Neural cell (in vitro differentiated cells): ENCODE results near the gene AGBL4.

ENCODE experiments used
- EP300 ChIP-seq: fragments of 450-650 bp; conservative IDR thresholded peaks from 2 replicates; pipeline ENCODE4 v1.6.1; 2014; ENCODE audit warnings: antibody characterized with exemption, mild to moderate bottlenecking, moderate library complexity; ENCODE audit not compliant: poor library complexity, severe bottlenecking
- EZH2 ChIP-seq: fragments of 200-600, 300-800 bp; shearing (Covaris generic), sonication (generic); IDR thresholded peaks from 2 replicates; pipeline ENCODE4 v1.6.1; 2014; ENCODE audit warnings: antibody characterized with exemption, low read length, borderline replicate concordance, mild to moderate bottlenecking; ENCODE audit not compliant: insufficient read depth, poor library complexity, severe bottlenecking
- MXI1 ChIP-seq: fragments of 450-650 bp; conservative IDR thresholded peaks from 2 replicates; pipeline ENCODE4 v1.6.1; 2014; ENCODE audit warnings: antibody characterized with exemption, mild to moderate bottlenecking; ENCODE audit not compliant: poor library complexity, severe bottlenecking
- POLR2AphosphoS5 ChIP-seq: IDR thresholded peaks from 2 replicates; pipeline ENCODE4 v1.6.1; 2012
- RAD21 ChIP-seq: fragments of 450-650 bp; conservative IDR thresholded peaks from 2 replicates; pipeline ENCODE4 v1.6.1; 2014; ENCODE audit warnings: antibody characterized with exemption, mild to moderate bottlenecking, moderate library complexity
- SMC3 ChIP-seq: fragments of 450-650 bp; conservative IDR thresholded peaks from 2 replicates; pipeline ENCODE4 v1.6.1; 2014; ENCODE audit warnings: antibody characterized with exemption, mild to moderate bottlenecking, moderate library complexity; ENCODE audit not compliant: poor library complexity
- TAF1 ChIP-seq: IDR thresholded peaks from 2 replicates; pipeline ENCODE4 v1.6.1; 2012; ENCODE audit warnings: low read depth
- TF ChIP-seq, protein P1 (sequence below): fragments of 450-650 bp; IDR thresholded peaks from 2 replicates; pipeline ENCODE4 v1.5.1; 2014; ENCODE audit warnings: antibody characterized with exemption, mild to moderate bottlenecking, moderate library complexity; ENCODE audit not compliant: poor library complexity, severe bottlenecking
- TF ChIP-seq, protein P2 (sequence below): IDR thresholded peaks from 2 replicates; pipeline ENCODE4 v1.6.1; 2012; ENCODE audit warnings: borderline replicate concordance

DNA sequence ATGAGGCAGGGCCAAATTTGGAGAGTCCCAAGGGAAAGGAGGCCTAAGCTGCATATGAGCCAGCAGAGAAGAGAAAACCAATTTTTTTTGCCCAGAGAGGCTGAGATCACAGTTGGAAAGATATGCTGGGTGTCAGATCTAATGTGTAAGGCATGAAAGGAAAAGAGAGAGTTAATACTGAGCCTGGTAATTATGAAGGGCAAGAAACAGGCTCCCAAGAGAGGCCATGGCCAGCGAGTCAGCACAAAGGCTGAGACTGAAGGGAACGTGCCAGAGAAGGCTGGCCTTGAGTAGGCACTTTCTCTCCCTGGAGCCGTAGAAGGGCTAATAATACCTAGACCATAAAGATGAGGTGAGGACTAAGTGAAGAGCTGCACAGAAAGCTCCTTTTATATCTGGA, 1215.3 kb downstream of the AGBL4 start:
- TF ChIP-seq, protein P1, sequence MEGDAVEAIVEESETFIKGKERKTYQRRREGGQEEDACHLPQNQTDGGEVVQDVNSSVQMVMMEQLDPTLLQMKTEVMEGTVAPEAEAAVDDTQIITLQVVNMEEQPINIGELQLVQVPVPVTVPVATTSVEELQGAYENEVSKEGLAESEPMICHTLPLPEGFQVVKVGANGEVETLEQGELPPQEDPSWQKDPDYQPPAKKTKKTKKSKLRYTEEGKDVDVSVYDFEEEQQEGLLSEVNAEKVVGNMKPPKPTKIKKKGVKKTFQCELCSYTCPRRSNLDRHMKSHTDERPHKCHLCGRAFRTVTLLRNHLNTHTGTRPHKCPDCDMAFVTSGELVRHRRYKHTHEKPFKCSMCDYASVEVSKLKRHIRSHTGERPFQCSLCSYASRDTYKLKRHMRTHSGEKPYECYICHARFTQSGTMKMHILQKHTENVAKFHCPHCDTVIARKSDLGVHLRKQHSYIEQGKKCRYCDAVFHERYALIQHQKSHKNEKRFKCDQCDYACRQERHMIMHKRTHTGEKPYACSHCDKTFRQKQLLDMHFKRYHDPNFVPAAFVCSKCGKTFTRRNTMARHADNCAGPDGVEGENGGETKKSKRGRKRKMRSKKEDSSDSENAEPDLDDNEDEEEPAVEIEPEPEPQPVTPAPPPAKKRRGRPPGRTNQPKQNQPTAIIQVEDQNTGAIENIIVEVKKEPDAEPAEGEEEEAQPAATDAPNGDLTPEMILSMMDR, result no peak
- TF ChIP-seq POLR2AphosphoS5 (no peak), EP300 (no peak), TAF1 (no peak), EZH2 (no peak), RAD21 (no peak), SMC3 (no peak), MXI1 (no peak)
- TF ChIP-seq, protein P2, sequence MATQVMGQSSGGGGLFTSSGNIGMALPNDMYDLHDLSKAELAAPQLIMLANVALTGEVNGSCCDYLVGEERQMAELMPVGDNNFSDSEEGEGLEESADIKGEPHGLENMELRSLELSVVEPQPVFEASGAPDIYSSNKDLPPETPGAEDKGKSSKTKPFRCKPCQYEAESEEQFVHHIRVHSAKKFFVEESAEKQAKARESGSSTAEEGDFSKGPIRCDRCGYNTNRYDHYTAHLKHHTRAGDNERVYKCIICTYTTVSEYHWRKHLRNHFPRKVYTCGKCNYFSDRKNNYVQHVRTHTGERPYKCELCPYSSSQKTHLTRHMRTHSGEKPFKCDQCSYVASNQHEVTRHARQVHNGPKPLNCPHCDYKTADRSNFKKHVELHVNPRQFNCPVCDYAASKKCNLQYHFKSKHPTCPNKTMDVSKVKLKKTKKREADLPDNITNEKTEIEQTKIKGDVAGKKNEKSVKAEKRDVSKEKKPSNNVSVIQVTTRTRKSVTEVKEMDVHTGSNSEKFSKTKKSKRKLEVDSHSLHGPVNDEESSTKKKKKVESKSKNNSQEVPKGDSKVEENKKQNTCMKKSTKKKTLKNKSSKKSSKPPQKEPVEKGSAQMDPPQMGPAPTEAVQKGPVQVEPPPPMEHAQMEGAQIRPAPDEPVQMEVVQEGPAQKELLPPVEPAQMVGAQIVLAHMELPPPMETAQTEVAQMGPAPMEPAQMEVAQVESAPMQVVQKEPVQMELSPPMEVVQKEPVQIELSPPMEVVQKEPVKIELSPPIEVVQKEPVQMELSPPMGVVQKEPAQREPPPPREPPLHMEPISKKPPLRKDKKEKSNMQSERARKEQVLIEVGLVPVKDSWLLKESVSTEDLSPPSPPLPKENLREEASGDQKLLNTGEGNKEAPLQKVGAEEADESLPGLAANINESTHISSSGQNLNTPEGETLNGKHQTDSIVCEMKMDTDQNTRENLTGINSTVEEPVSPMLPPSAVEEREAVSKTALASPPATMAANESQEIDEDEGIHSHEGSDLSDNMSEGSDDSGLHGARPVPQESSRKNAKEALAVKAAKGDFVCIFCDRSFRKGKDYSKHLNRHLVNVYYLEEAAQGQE, result no peak
